Measurements from ENCODE around the gene FZD4. TPM values are rescaled to one million over a fixed set of nuclear protein-coding genes. Genes with fewer than 3 reads are reported as not detected.

The FZD4 gene
- total RNA-seq, 2 experiments from 2014 or later = 0.07 to 0.16 TPM

- CTCF ChIA-PET = interaction anchor here (2.2 kb wide), 1 partner anchor 52 kb away, joined by 4 read pairs; no protein-coding TSS in a partner anchor
- intact Hi-C loops (cut with micrococcal nuclease) = no loop called here
These were observed 34.8 kb upstream of the FZD4 start for GRCh38 chr11:86990031-86990430.

DNA sequence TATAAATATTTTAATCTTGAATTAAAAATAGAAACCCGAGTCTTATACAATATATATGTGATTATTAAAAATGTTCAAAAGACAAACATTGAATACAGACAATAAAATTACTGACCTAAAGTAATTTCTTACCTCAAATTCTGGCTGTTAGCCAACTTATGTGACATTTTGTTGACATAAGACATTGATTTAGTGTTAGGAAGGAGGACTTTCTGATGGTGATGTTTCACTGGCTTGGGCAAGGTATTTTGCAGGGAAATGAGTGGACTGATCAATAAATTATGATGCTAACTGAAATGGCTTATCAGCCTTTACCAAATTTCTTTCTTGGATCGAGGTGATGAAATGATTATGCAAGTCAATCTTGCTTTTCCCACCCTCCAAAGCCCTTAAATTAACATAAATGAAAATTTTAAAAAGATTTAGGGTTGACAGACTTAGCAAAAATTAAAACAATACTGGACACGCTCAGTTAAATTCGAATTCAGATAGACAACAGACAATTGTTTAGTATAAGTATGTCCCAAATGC is 33.2 kb upstream of the FZD4 start:
- ChIA-PET POLR2A (no interaction called here), CTCF (no interaction called here)
- Mint-ChIP-seq H3K4me3 (no peak overlapping the region), H3K27ac (no peak overlapping the region), H3K36me3 (ENCODE audit: low read depth) (no peaks in the 10 kb centered on the region), H3K27me3 (peaks cover 3% of the 10 kb centered on the region), H3K9me3 (no peaks in the 10 kb centered on the region), H3K4me1 (ENCODE audit: low read depth) (no peaks in the 10 kb centered on the region)
- intact Hi-C loops (cut with micrococcal nuclease) = no loop called here
- no peak for TF ChIP-seq CTCF (IDR thresholded peaks at IDR 0.05)
- ATAC-seq (no peak), DNase-seq (no peak)

More at GRCh38 chr11:86990031-86990430, 34.8 kb upstream of the FZD4 start:
- Mint-ChIP-seq H3K9me3 (no peaks in the 10 kb centered on the region), H3K4me1 (ENCODE audit: low read depth) (no peaks in the 10 kb centered on the region), H3K4me3 (no peak overlapping the region), H3K27ac (no peak overlapping the region), H3K27me3 (peaks cover 3% of the 10 kb centered on the region), H3K36me3 (ENCODE audit: low read depth) (no peaks in the 10 kb centered on the region)
- POLR2A ChIA-PET = no interaction called here
- DNase-seq (no peak), ATAC-seq (no peak)
- TF ChIP-seq CTCF (IDR thresholded peaks at IDR 0.05) = no peak

GRCh38 chr11:86987679-86988078 is 32.5 kb upstream of the FZD4 start:
- Mint-ChIP-seq H3K27me3 (peaks cover 3% of the 10 kb centered on the region), H3K27ac (no peak overlapping the region), H3K36me3 (ENCODE audit: low read depth) (no peaks in the 10 kb centered on the region), H3K9me3 (no peaks in the 10 kb centered on the region), H3K4me3 (no peak overlapping the region), H3K4me1 (ENCODE audit: low read depth) (no peaks in the 10 kb centered on the region)
- intact Hi-C loops (cut with micrococcal nuclease) = no loop called here
- TF ChIP-seq CTCF (IDR thresholded peaks at IDR 0.05) = no peak
- ATAC-seq = no peak
- DNase-seq = no peak
- ChIA-PET CTCF (interaction anchor here (1.0 kb wide), 1 partner anchor 302 kb away, joined by 3 read pairs; no protein-coding TSS in a partner anchor), POLR2A (no interaction called here)

GRCh38 chr11:86984701-86985100 is 29.5 kb upstream of the FZD4 start:
- DNase-seq (no peak), ATAC-seq (no peak)
- TF ChIP-seq CTCF (IDR thresholded peaks at IDR 0.05) = no peak
- no peaks in the 10 kb centered on the region for H3K36me3 Mint-ChIP-seq (ENCODE audit: low read depth)
- no peaks in the 10 kb centered on the region for H3K9me3 Mint-ChIP-seq
- ChIA-PET CTCF (interaction anchor here (2.6 kb wide), 1 partner anchor 305 kb away, joined by 6 read pairs; no protein-coding TSS in a partner anchor), POLR2A (no interaction called here)
- no peaks in the 10 kb centered on the region for H3K4me1 Mint-ChIP-seq (ENCODE audit: low read depth)
- intact Hi-C loops (cut with micrococcal nuclease) = no loop called here
- no peak overlapping the region for H3K4me3 Mint-ChIP-seq
- peaks cover 2% of the 10 kb centered on the region for H3K27me3 Mint-ChIP-seq
- H3K27ac Mint-ChIP-seq = no peak overlapping the region

DNA sequence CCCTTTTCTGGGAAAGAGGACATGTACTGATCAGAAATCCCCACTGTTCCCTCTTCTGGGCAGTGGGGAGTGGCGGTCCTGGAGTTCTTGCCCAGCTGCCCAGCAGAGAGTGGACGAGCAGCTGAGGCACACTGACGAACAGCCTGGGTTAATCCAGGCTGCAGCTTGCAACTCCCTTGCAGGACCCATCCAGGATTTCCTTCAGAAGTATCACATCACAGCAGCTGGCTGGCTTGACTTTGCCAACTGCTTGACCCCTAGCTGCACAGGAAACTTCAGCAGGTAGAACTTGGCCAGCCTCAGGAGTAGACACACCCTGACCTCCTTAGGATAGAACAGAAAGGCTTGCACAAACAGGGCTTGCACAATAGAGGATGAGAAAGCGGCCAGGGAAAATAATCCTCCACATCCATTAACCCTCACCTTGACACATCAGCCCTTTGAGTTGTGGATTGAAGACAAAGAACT is 27.9 kb upstream of the FZD4 start:
- CTCF ChIA-PET = interaction anchor here (1.2 to 2.6 kb wide), 3 partner anchors 12 to 307 kb away, joined by 4 to 6 read pairs (median 5); no protein-coding TSS in a partner anchor
- no peaks in the 10 kb centered on the region for H3K36me3 Mint-ChIP-seq (ENCODE audit: low read depth)
- no peak for TF ChIP-seq CTCF (IDR thresholded peaks at IDR 0.05)

More for the DNA sequence above, 27.9 kb upstream of the FZD4 start:
- DNase-seq = no peak
- H3K27me3 Mint-ChIP-seq = no peaks in the 10 kb centered on the region
- POLR2A ChIA-PET = no interaction called here
- ATAC-seq = no peak
- H3K4me1 Mint-ChIP-seq (ENCODE audit: low read depth) = no peaks in the 10 kb centered on the region
- H3K9me3 Mint-ChIP-seq = no peaks in the 10 kb centered on the region
- H3K4me3 Mint-ChIP-seq = no peak overlapping the region
- H3K27ac Mint-ChIP-seq = no peak overlapping the region
- intact Hi-C loops (cut with micrococcal nuclease) = no loop called here

Measured in activated CD8-positive, alpha-beta T cell treated with anti-CD3 and anti-CD28 coated beads for 36 hours (primary cell).